IMR-90 (cell line): ENCODE measurements around the gene DRC7. TPM values are rescaled to one million over a fixed set of nuclear protein-coding genes. Genes with fewer than 3 reads are reported as not detected.

Source experiments
- ATAC-seq: fragments of 200-7000 bp; cut with Tn5 transposase; 2 replicates; pipeline ENCODE4 v1.9.1; 2020; ENCODE audit warnings: low read depth, mild to moderate bottlenecking, moderate library complexity
- BruUV-seq: library from RNA; stranded (reverse); fragments of 400-500 nt; replicated peaks from 2 replicates; lab custom pipeline; 2021; lab: Mats Ljungman, UMichigan
- CTCF ChIA-PET: fragments of 300-600 bp; formaldehyde crosslinking; extraction: SDS; loops from one replicate; lab custom pipeline; 2021; ENCODE audit warnings: antibody characterized with exemption; lab: Yijun Ruan, JAX
- POLR2A ChIA-PET: fragments of 300-600 bp; sonication (Branson Sonifier 250); formaldehyde crosslinking; loops from one replicate; lab custom pipeline; 2022; ENCODE audit warnings: antibody characterized with exemption; ENCODE audit not compliant: unreplicated experiment; lab: Charles Lee
- DNase-seq: peaks from one replicate; pipeline ENCODE4 v3.0.0; 2013
- H2AFZ ChIP-seq: replicated peaks from 2 replicates; pipeline ENCODE3; 2013; ENCODE audit warnings: low read length, mild to moderate bottlenecking; ENCODE audit not compliant: poor library complexity
- H2AK5ac ChIP-seq: 2 replicates; pipeline ENCODE4 v1.6.1; 2013; ENCODE audit warnings: low read depth, low read length, inconsistent platforms
- H2AK9ac ChIP-seq: replicated peaks from 2 replicates; pipeline ENCODE3; 2013; ENCODE audit warnings: mild to moderate bottlenecking, low read depth, low read length, moderate library complexity; ENCODE audit not compliant: poor library complexity
- H2BK120ac ChIP-seq: 2 replicates; pipeline ENCODE4 v1.6.1; 2013; ENCODE audit warnings: low read depth, low read length, inconsistent platforms
- H2BK15ac ChIP-seq: 3 replicates; pipeline ENCODE4 v1.6.1; 2013; ENCODE audit warnings: low read depth, low read length, inconsistent platforms
- H2BK20ac ChIP-seq: 2 replicates; pipeline ENCODE4 v1.6.1; 2013; ENCODE audit warnings: low read depth, mild to moderate bottlenecking, inconsistent platforms, low read length, moderate library complexity
- H2BK5ac ChIP-seq: 2 replicates; pipeline ENCODE4 v1.6.1; 2013; ENCODE audit warnings: mild to moderate bottlenecking, low read depth, low read length, inconsistent platforms; ENCODE audit not compliant: poor library complexity, severe bottlenecking
- H3K14ac ChIP-seq: replicated peaks from 2 replicates; pipeline ENCODE4 v1.6.1; 2013; ENCODE audit warnings: low read depth, low read length, inconsistent platforms
- H3K18ac ChIP-seq: 2 replicates; pipeline ENCODE4 v1.6.1; 2013; ENCODE audit warnings: low read depth, low read length, control low read depth
- H3K23ac ChIP-seq: 2 replicates; pipeline ENCODE4 v1.6.1; 2013; ENCODE audit warnings: low read depth, low read length, inconsistent platforms
- H3K27ac ChIP-seq: 2 replicates; pipeline ENCODE4 v1.5.1; 2013; ENCODE audit warnings: mild to moderate bottlenecking, control low read depth, low read length; ENCODE audit not compliant: insufficient read depth
- H3K27me3 ChIP-seq: 2 replicates; pipeline ENCODE4 v1.6.1; 2013; ENCODE audit warnings: low read length; ENCODE audit not compliant: control insufficient read depth, insufficient read depth
- H3K36me3 ChIP-seq: 2 replicates; pipeline ENCODE4 v1.6.1; 2013; ENCODE audit warnings: low read length, mixed read lengths; ENCODE audit not compliant: control insufficient read depth, insufficient read depth
- H3K4ac ChIP-seq: 2 replicates; pipeline ENCODE4 v1.6.1; 2013; ENCODE audit warnings: low read depth, low read length, inconsistent platforms
- H3K4me1 ChIP-seq: 2 replicates; pipeline ENCODE4 v1.6.1; 2013; ENCODE audit warnings: low read length, mixed read lengths; ENCODE audit not compliant: control insufficient read depth, insufficient read depth
- H3K4me2 ChIP-seq: 2 replicates; pipeline ENCODE4 v1.6.1; 2013; ENCODE audit warnings: low read depth, mild to moderate bottlenecking, control low read depth, low read length, moderate library complexity
- H3K4me3 ChIP-seq: 2 replicates; pipeline ENCODE4 v1.5.1; 2013; ENCODE audit warnings: low read depth, mild to moderate bottlenecking, control low read depth, low read length, moderate library complexity; ENCODE audit not compliant: insufficient read depth
- H3K56ac ChIP-seq: 2 replicates; pipeline ENCODE4 v1.6.1; 2013; ENCODE audit warnings: low read length, inconsistent platforms; ENCODE audit not compliant: insufficient read depth; ENCODE audit errors: extremely low read depth
- H3K79me1 ChIP-seq, 2 experiments: 2 replicates each; pipeline ENCODE4 v1.6.1; 2013; ENCODE audit warnings: low read length in 2 of 2, inconsistent platforms in 1 of 2, low read depth in 1 of 2
- H3K9ac ChIP-seq: 2 replicates; pipeline ENCODE4 v1.6.1; 2013; ENCODE audit warnings: low read depth, low read length, control low read depth
- H3K9me1 ChIP-seq: 2 replicates; pipeline ENCODE4 v1.6.1; 2013; ENCODE audit warnings: low read length, inconsistent platforms; ENCODE audit not compliant: insufficient read depth
- H3K9me3 ChIP-seq: 2 replicates; pipeline ENCODE4 v1.6.1; 2013; ENCODE audit warnings: low read length; ENCODE audit not compliant: control insufficient read depth, insufficient read depth
- H4K20me1 ChIP-seq: 2 replicates; pipeline ENCODE4 v1.6.1; 2013; ENCODE audit warnings: low read length, inconsistent platforms; ENCODE audit not compliant: insufficient read depth
- H4K5ac ChIP-seq: 2 replicates; pipeline ENCODE4 v1.6.1; 2013; ENCODE audit warnings: mild to moderate bottlenecking, low read depth, low read length, control low read depth
- H4K8ac ChIP-seq, 2 experiments: 2 replicates each; pipeline ENCODE4 v1.6.1; 2013; ENCODE audit warnings: low read depth in 2 of 2, low read length in 2 of 2, control low read depth in 1 of 2, inconsistent platforms in 1 of 2
- H4K91ac ChIP-seq: 2 replicates; pipeline ENCODE4 v1.6.1; 2013; ENCODE audit warnings: low read depth, low read length, inconsistent platforms; ENCODE audit not compliant: insufficient read depth
- BHLHE40 ChIP-seq: fragments of 150-350 bp; IDR thresholded peaks from 2 replicates; pipeline ENCODE4 v1.6.1; 2016; ENCODE audit warnings: mild to moderate bottlenecking, low read depth, low read length
- CEBPB ChIP-seq: IDR thresholded peaks from 2 replicates; pipeline ENCODE4 v1.6.1; 2012; ENCODE audit warnings: low read depth, low read length, improper control_type of control experiment
- CHD1 ChIP-seq: IDR thresholded peaks from 2 replicates; pipeline ENCODE4 v1.6.1; 2012; ENCODE audit warnings: low read depth, low read length, improper control_type of control experiment
- CTCF ChIP-seq: conservative IDR thresholded peaks from 2 replicates; pipeline ENCODE4 v1.5.1; 2012; ENCODE audit warnings: mild to moderate bottlenecking, low read depth, low read length, improper control_type of control experiment
- FOS ChIP-seq: fragments of 150-350 bp; IDR thresholded peaks from 2 replicates; pipeline ENCODE4 v1.6.1; 2016; ENCODE audit warnings: low read depth, low read length
- MAFK ChIP-seq: IDR thresholded peaks from 2 replicates; pipeline ENCODE4 v1.6.1; 2012; ENCODE audit warnings: low read depth, low read length, improper control_type of control experiment
- MAZ ChIP-seq: IDR thresholded peaks from 2 replicates; pipeline ENCODE4 v1.6.1; 2012; ENCODE audit warnings: low read depth, mild to moderate bottlenecking, low read length, improper control_type of control experiment, moderate library complexity, borderline replicate concordance
- MXI1 ChIP-seq: IDR thresholded peaks from 2 replicates; pipeline ENCODE4 v1.6.1; 2012; ENCODE audit warnings: low read depth, mild to moderate bottlenecking, low read length, moderate library complexity, borderline replicate concordance
- NFE2L2 ChIP-seq: fragments of 150-350 bp; IDR thresholded peaks from 2 replicates; pipeline ENCODE4 v1.6.1; 2016; ENCODE audit warnings: low read depth, mild to moderate bottlenecking, low read length
- POLR2A ChIP-seq: IDR thresholded peaks from 2 replicates; pipeline ENCODE4 v1.6.1; 2012; ENCODE audit warnings: mild to moderate bottlenecking, low read depth, low read length
- RAD21 ChIP-seq: IDR thresholded peaks from 2 replicates; pipeline ENCODE4 v1.6.1; 2012; ENCODE audit warnings: low read length, improper control_type of control experiment
- RCOR1 ChIP-seq: IDR thresholded peaks from 2 replicates; pipeline ENCODE4 v1.6.1; 2012; ENCODE audit warnings: mild to moderate bottlenecking, low read length, improper control_type of control experiment; ENCODE audit not compliant: insufficient replicate concordance
- RFX5 ChIP-seq: IDR thresholded peaks from 2 replicates; pipeline ENCODE4 v1.8.0; 2012; ENCODE audit warnings: low read depth, mild to moderate bottlenecking, low read length, moderate library complexity
- SMC3 ChIP-seq: fragments of 150-350 bp; IDR thresholded peaks from 2 replicates; pipeline ENCODE4 v1.6.1; 2016; ENCODE audit warnings: low read depth, mild to moderate bottlenecking, antibody characterized with exemption, low read length, moderate library complexity
- WGBS, 2 experiments: methylation state at CpG; one replicate each; pipeline versions ENCODE4 v1.1.5 to v1.1.7; 2013; ENCODE audit warnings: missing lambda C conversion rate in 2 of 2; ENCODE audit not compliant: insufficient read length in 1 of 2; ENCODE audit errors: extremely low coverage in 2 of 2; 5-methylcytosine and 5-hydroxymethylcytosine counted together
- dilution Hi-C: fragments of 300-500 bp; cut with HindIII; formaldehyde crosslinking; loops from one replicate; pipeline ENCODE4 v1.14.3; 2018; ENCODE audit warnings: low sequenced_read_pairs; ENCODE audit not compliant: unreplicated experiment
- in situ Hi-C: fragments of 300-500 bp; cut with MboI; formaldehyde crosslinking; loops from 3 replicates; pipeline ENCODE4 v1.14.3; 2019; ENCODE audit warnings: low sequenced_read_pairs, inconsistent platforms, mixed read lengths
- intact Hi-C: fragments of 100-400 bp; cut with micrococcal nuclease; formaldehyde crosslinking; loops from 2 replicates; pipeline ENCODE4 v1.10.0; 2022
- polyA plus RNA-seq, 3 experiments: library from polyadenylated mRNA; depleted of rRNA; stranded (reverse); fragments of >200 nt; gene quantifications; 2 replicates each; pipeline ENCODE4 v1.2.3, GENCODE V29; 2012; ENCODE audit warnings: low replicate concordance in 1 of 3
- total RNA-seq: library from RNA; depleted of rRNA; stranded (reverse); fragments of >200 nt; gene quantifications from 2 replicates; pipeline ENCODE4 v1.2.3, GENCODE V29; 2012

Gene DRC7
- total and polyA plus RNA-seq, 2 of the 4 experiments (the other 2 are of a cell fraction): not detected

GRCh38 chr16:57696240-57696639, 1.6 kb downstream of the DRC7 start:
- Histone ChIP-seq H3K79me1 (no peaks in the 10 kb centered on the region), H2BK20ac (no peak overlapping the region), H2AFZ (no peak overlapping the region), H3K4me1 (no peaks in the 10 kb centered on the region), H3K4me2 (no peak overlapping the region), H3K4ac (no peak overlapping the region), H4K5ac (no peak overlapping the region), H3K4me3 (no peak overlapping the region), H4K8ac (no peak overlapping the region), H3K27ac (no peak overlapping the region), H3K36me3 (no peaks in the 10 kb centered on the region), H3K18ac (no peak overlapping the region), H2BK15ac (no peak overlapping the region), H3K14ac (no peak overlapping the region), H3K9me1 (no peaks in the 10 kb centered on the region), H3K9ac (no peak overlapping the region), H3K23ac (no peak overlapping the region), H2AK5ac (no peak overlapping the region), H2BK5ac (no peak overlapping the region), H2AK9ac (no peak overlapping the region), H3K27me3 (peaks cover 58% of the 10 kb centered on the region), H2BK120ac (no peak overlapping the region), H3K56ac (no peak overlapping the region), H3K9me3 (no peaks in the 10 kb centered on the region), H4K91ac (no peak overlapping the region), H4K20me1 (no peaks in the 10 kb centered on the region)
- ChIA-PET CTCF (no interaction called here), POLR2A (no interaction called here)
- ATAC-seq (no peak), DNase-seq (no peak)
- intact Hi-C loops (no loop called here), in situ Hi-C loops (no loop called here), dilution Hi-C loops (no loop called here)
- BruUV-seq: no TSS peak
- no peak for TF ChIP-seq MAZ
- no peak for TF ChIP-seq SMC3
- no peak for TF ChIP-seq MAFK
- TF ChIP-seq FOS: no peak
- no peak for TF ChIP-seq POLR2A
- TF ChIP-seq RFX5: no peak
- TF ChIP-seq CTCF: no peak
- no peak for TF ChIP-seq CHD1
- no peak for TF ChIP-seq NFE2L2
- no peak for TF ChIP-seq CEBPB
- TF ChIP-seq RAD21: no peak
- TF ChIP-seq RCOR1: no peak
- TF ChIP-seq BHLHE40: no peak
- TF ChIP-seq MXI1: no peak
- no CpG with 5 or more reads among the region's 7 CpGs for WGBS, 2 experiments
